NCI-H1417 (cell line): ENCODE data around the gene LGALS1.
"Not testable (repeated sequence)": the region's sequence is repeated elsewhere in the genome, so short reads cannot be mapped to it uniquely, and the experiment has no call there.

Source experiments
- DNase-seq, 3 experiments: peaks; one replicate each; lab custom pipeline; 2025; lab: John Stamatoyannopoulos, UW

Gene LGALS1

DNA sequence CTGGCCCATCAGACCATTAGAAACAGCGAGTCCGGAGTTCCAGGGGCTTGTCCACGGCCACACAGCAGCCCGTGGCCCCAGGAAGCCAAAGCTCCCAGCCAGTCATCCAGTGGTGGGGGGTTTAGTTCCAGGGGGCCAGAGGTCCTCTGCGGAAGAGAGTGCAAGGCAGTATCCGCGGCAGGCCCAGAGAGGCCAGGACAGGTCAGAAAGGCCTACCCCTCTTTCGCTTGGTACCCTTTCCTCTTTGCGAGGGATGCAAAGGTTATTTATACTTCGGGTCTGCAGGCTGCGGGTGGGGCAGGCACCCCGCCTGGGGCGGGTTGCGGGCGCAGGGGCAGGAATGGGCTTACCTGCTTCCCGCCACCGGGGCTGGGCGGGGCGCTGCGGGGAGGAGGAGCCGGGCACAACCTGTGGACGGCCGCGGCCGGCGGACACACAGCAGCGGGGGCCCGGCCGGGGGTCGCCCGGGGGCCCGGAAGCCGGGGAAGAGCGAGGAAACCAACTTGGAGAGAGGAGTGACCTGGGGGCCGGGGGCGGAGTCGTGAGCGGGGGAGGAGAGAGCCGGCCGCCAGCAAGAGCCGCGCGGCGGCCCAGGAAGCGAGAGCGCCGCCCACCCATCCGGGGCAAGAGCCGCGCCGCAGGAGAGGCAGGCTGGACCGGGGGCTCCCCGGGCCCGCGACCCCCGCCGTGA is 36.2 kb upstream of the LGALS1 start, which contains the start of gene SH3BP1:
SH3BP1 (plus strand) TSS at position 600 of the 691 bp plus-strand sequence. CDS start 119 bp downstream, outside the sequence.
- peak; percentile 8 to 53 (median 27) for DNase-seq

DNA sequence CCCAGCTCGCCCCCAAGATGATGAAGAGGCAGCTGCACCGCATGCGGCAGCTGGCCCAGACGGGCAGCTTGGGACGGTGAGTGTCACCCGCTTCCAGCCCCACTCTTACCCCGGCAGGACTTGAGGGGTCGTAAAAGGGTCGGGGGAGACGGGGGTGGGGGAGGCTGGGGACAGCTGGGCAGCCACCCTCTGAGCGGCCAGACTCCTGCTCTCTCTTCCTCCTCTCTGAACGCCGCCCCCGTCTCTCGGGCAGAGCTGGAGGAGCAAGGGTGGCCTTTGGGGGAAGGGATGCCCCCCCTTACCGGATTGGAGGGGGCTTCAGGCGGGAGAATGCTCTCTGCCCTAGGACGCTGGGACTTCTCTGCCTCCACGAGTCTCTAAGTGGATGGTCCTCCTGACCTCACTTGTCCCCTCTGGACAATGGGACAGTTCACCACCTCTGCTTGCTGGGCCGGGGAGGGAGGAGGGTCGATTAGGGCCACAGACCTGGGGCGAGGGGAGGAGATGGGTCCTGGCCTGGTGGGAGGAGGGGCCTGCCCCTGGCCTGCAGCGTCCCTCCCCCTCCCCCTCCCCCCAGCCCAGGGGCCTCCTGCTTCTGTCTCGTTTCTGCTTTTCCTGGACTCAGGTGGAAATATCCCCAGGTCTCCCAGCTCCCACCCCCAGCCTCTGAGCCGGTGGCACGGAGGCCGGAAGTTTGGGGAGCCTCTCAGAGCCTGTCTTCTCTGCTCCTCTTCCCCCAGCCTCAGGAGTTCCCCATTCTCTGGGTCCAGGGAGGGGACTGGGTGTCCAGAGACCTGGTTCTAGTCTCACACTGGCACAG is 35.5 kb upstream of the LGALS1 start:
- DNase-seq = peak in 1 of 3 experiments; percentile 10

DNA sequence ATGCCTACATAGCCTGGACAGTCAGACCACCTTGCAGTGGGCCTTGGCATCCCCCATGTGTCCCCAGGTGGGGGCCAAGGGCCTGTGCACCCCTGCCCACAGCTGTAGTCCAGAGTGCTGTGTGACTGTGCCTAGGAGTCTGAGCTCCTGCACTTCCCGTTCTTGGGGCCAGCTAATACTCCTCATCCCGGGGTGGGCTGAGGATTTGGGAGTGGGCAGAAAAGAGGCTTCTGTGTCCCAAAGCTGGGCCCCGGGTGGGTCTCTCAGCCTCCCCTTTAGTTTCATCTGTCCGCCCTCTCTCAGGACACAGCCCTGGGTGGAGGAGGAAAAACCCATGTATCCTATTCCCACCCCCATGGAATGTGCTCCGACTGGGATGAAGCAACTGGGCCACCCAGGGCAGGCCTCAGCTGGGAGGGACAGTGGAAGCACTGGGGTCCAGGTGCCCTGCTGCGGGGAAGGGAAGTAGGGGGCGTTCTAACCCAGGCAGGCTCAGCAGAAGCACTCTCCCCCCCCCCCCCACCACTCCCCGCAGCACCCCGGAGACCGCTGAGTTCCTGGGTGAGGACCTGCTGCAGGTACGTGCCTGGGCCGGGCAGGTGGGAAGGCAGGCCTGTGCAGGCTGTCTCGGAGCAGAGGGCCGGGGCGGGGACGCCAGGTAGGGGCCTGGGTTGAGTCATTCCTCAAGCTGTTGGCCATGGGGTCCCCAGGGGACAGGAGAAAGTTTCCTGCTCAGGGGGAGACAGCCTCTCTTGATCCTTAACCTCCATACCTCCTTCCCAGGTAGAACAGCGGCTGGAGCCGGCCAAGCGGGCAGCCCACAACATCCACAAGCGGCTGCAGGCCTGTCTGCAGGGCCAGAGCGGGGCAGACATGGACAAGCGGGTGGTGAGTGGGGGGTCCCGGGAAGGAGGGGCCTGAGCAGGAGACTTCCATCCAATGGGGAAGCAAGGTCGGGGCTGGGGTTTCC is 34.6 kb upstream of the LGALS1 start:
- DNase-seq = no peak

DNA sequence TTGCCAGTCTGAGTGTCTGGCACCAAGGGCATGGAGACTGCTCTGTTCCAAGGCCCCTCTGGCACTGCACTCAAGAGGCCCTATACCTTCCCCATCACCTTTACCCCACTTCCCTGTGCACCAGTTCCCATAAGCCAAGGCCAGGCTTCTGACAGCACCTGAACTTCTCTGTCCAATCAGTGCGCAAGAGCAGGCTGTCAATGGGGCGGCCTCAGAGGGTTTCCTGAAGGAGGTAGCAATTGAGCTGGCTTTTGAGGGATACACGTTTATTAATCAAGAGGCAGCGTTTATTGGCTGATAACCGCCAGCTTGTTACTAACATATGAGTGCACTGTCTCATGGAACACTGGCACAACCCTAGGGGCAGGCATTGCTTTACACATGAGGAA is 33.9 kb upstream of the LGALS1 start:
- no peak for DNase-seq

DNA sequence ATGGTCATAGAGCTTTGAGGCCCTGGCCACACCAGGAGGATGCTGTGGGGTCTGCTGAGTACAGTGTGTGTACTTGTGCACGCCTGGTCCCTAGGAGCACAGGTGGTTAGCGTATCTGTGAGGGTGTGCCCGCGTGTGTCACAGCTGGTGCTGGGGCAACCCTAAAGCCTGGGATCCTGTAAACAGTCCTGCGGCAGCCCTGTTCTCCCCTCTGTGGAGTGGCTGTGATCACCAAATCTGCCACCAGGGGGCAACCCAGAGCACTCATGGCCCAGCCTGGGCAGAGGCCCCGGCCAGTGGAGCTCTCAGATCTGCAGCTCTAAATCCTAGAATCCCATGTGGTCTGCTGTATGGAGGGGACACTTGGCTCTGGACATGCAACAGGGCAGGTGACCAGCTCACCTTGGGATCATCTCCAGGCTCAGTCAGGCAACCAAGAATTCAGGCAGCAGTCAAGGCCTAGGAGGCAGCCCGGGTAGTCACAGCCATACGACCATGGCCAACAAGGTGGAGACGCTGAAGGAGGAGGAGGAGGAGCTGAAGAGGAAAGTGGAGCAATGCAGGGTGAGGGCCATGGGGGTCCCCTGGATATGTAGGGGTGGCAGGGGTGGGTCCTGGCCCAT is 32.1 kb upstream of the LGALS1 start:
- DNase-seq = peak; percentile 28 to 72 (median 55)

DNA sequence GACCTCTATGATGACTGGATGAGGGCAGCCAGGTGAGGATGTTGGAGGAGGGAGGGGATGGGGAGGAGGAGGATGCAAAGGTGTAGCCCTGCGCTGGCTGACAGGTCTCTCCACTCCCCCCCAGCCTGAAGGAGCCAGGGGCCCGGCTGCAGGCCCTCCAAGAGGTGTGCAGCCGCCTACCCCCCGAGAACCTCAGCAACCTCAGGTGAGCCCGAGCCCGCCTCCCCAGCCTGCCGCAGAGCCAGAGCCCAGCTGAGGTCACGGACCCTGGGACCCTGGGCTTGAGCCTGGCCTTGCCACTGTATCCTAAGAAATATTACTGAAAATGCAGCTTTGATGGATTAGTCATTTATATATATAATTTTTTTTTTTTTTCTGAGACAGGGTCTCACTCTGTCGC is 28.1 kb upstream of the LGALS1 start:
- no peak for DNase-seq

DNA sequence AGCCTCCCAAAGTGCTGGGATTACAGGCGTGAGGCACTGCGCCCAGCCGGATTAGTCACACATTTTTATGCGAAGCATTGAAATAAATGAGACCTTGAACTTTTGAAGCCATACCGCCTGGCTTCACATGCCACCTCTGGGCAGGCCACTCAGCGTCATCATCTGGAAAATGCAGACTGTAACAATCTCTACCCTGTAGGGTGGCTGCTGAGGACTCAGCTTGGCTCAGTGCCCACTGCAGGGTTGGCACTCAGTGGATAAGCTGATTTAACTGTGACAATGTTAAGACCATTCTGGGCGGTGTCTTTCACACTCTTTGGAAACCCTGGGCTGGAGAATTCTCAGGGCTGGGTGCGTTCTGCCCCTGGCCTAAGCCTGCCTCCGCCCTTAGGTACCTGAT is 27.5 kb upstream of the LGALS1 start:
- no peak for DNase-seq

DNA sequence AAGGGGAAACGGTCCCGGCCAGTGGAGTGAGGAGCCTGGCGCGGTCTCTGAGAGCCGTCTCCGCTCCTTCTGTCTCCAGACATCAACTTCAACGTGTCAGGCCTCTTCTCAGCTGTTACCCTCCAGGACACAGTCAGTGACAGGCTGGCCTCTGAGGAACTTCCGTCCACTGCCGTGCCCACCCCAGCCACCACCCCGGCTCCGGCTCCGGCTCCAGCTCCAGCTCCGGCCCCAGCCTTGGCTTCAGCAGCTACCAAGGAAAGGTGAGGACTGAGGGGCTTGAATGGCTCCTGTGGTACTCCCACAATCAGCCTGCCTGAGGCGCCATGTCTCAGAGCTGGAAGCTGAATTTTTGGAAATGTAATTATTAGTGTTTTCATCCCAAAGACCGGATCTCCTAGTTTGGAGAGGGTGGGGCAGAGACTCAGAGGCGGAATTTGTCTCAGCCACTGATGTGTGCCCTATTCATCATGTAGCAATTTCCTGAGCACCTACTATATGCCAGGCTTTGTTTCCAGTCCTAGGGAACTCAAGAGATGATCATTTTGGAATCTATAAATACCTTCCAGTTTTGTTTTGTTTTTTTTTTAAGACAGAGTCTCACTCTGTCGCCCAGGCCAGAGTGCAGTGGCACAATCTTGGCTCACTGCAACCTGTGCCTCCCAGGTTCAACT is 24.8 kb upstream of the LGALS1 start:
- DNase-seq = no peak

DNA sequence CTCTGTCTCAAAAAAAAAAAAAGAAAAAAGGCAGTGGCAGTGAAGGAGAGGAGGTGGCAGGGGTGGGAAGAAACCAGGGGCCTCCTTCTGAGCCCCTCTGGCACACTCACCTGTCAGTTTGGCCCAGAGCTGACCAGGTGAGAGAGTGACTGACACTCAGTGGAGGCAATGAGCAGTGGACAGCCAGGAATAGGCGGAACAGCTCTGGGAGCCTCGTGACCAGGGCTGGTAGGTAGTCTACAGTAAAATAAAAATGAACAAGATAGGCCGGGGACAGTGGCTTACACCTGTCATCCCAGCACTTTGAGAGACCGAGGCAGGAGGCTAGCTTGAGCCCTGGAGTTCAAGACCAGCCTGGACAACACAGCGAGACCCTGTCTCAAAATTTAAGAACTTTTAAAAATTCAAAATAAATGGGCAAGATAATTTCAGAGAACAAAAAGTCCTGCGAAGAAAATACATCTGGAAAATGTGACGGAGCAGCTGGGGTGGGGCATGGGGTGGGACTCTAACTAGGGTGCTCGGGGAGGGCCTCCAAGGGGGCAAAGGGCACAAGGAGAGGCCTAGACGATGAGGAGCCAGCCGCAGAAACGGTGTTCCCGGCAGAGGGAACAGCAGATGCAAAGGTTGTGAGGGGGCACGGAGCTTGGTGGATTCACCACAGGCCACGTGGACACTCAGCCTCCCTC is 20.7 kb upstream of the LGALS1 start:
- no peak for DNase-seq

DNA sequence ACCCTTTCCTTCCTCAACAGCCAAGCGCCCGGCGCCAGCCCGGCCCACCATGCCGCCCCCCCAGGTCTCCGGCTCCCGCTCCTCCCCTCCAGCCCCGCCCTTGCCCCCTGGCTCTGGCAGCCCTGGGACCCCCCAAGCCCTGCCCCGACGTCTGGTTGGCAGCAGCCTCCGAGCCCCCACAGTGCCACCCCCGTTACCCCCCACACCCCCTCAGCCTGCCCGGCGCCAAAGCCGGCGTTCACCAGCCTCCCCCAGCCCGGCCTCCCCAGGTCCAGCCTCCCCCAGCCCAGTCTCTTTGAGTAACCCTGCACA is 20.2 kb upstream of the LGALS1 start:
- DNase-seq = no peak

DNA sequence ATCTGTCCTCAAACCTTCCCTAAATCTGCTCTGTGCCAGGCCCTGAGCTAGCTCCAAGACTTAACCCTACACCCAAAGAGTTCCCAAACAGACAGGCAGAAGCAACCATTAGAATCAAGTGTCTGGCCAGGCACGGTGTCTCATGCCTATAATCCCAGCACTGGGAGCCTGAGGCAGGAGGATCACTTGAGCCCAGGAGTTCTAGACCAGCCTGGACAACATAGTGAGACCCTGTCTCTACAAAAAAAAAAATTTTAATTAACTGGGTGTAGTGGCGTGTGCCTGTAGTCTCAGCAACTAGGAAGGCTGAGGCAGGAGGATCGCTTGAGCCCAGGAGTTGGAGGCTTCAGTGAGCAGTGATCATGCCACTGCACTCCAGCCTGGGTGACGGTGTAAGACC is 18.9 kb upstream of the LGALS1 start:
- DNase-seq = not testable (repeated sequence)

DNA sequence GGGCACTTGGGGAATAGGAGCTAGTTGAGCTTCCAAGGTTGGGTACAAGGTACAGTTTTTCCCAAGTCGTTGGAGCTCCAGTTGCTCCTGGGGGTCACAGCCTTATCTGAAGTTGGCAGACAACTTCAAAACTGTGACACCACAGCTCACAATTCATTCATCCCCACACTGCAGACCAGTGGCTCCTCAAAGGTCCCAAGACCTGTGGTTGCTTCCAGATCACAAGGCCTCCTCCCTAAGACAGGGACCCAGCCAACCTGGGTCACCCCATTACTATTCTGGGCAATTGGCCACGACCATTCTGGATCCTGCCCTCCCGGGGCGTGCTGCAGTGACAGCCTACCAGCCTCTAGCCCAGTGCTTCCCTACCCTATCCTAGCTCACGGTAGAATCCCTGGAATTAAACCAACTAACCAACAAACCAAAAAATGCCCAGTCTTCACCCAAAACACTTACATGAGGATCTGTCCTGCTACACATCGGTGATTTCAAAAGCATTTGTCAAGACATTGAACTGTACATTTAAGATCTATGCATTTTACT is 17.8 kb upstream of the LGALS1 start:
- DNase-seq = no peak

DNA sequence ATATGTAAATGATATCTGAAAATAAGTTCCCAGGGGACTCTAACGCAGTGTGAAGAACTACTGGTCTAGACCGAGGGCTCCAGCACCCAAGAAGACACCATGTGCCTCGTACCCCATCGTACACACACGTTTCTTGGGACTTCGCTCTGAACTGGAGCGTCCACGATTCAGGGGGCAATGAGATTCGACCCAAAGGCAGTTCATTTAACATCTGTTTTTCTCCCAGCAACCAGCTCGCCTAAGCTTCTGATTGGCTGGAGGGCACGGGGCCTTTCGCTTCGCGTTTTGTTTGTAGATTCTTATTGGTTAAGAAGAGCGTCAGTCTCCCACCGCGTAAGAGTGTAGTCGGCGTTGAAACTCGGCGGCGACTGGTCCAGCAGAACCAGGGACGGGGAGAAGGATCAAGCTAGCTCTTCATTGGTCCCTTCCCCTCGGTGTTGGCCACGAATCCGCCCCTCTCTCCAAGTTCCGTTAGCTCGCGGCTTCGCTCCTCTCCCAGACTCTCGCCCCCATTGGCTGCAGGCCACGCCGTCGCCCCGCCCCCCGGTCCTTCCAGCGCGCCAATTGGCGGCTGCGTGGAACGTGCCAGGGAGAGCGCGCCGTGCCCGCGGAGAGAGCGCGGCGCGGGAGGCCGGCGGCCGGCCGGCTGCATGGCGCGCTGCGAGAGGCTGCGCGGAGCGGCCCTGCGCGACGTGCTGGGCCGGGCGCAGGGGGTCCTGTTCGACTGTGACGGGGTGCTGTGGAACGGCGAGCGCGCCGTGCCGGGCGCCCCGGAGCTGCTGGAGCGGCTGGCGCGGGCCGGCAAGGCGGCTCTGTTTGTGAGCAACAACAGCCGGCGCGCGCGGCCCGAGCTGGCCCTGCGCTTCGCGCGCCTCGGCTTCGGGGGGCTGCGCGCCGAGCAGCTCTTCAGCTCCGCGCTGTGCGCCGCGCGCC is 17.0 kb upstream of the LGALS1 start, which contains the start of gene PDXP:
PDXP (plus strand) TSS at position 591 of the 933 bp plus-strand sequence; CDS start at position 651, 60 bp downstream.
- peak; percentile 93 to 99 (median 99) for DNase-seq

DNA sequence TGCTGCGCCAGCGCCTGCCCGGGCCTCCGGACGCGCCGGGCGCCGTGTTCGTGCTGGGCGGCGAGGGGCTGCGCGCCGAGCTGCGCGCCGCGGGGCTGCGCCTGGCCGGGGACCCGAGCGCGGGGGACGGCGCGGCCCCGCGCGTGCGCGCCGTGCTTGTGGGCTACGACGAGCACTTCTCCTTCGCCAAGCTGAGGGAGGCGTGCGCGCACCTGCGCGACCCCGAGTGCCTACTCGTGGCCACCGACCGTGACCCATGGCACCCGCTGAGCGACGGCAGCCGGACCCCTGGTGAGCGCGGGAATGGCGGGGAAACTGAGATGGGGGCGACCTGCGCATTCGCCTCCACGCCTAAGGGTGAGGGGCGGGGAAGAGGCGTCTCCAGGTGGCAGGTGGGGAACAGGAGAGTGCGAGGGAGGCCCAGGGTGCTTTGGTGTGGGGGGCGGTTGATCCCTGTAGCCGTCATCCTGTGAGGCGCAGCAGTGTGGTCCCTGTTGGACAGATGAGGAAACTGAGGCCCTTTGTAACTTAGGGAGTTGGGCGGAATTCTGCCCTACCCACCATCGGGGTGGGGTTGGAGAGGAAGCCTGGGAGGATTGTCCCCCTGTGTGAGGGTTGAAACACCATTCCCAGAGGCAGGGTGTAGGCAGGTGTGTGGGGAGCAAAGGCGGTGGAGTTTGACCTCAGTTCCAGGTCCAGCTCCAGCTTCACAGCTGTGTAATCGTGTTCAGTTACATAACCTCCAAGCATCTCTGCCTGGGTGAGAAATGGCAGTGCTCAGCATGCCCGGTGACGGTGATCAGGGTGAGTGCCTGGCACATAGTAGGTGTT is 16.2 kb upstream of the LGALS1 start:
- DNase-seq = peak in 2 of 3 experiments; percentile 18 to 45

DNA sequence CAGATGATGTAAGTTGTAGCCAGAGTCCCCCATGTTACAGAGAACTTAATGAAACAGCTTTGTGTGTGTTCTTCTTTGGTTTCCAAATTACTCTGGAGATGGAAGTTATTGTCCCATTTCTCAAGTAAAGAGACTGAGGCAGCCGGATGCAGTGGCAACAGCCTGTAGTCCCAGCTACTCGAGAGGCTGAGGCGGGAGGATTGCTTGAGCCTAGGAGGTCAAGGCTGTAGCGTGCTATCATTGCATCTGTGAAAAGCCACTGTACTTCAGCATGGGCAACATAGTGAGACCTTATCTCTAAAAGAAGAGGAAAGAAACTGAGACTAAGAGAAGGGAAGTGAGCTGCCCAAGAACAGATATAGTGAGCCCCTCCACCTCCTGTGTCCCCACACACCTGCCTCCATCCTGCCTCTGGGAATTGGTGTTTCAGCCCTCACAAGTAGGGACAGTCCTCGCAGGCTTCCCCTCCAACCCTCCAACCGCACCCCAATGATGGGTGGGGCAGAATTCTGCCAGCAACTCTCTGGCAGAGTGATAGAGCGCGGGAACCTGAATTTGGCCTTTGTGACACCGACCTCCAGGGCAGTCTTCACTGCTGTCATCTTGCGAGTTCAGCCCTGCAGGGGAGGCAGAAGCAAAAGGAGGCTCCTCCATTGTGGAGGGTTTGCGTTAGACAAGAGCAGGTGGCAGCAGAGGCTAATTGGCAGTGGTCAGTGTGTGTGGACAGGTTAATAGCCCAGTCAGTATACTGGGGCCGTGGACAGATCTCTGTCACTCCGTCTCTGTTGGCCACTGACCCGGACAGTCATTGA is 15.3 kb upstream of the LGALS1 start:
- DNase-seq = peak in 1 of 3 experiments; percentile 7

DNA sequence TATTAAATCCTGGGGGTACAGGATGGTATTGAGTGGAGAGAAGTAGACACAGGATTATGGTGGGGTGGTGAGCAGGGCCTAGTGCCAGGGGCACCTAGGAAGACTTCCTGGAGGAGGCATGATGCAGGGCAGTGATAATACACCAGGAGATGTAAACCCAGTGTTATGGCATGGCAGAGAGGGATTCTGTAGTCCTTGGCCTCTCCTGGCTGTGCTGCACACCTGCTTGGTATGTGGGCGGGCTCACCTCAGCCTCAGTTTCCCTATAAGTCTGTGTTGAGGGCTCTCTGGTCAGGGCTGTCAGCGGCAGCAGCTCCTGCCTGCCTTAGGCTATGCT is 14.8 kb upstream of the LGALS1 start:
- DNase-seq = no peak

DNA sequence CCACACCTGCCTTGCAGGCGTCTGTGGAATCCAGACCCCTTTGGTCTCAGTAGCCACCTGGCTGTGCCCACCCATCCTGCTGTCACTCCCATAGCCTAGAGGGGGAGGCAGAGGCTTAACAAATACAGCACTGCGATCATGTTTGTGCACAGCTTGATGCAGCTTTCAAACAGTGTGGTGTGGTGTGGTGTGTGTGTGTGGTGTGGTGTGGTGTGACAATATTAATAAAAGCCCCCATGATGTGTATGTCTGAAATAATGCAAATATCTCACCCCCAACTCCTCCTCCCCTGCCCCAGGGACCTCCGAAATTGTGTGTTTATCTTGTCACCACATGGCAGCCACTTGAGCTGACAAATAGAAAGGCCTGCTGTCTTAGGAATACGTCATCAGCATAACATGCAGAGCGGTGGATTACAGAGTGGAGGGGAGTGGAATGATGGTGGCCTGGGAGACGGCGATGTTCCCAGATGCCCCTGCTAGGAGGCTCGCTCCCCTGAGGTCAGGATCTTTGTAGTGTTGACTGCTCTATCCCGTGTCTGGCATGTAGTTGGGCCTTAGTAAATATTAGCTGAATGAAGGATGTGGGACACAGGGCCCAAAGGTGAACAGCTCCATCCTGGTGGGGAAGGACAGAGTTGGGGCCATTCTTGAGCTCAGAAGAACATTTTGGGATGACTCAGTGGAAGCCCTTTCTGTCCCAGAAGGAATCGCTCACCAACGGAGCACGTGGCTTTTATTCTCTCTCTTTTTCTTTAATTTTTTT is 14.1 kb upstream of the LGALS1 start:
- peak; percentile 48 to 82 (median 60) for DNase-seq
